TTC549 (cell line): ENCODE results near the gene OASL.

Experiments
- FAIRE-seq: peaks from 2 replicates; lab custom pipeline; 2012; peaks lifted over from hg19 to GRCh38; lab: Jason Lieb, UNC

OASL gene

DNA sequence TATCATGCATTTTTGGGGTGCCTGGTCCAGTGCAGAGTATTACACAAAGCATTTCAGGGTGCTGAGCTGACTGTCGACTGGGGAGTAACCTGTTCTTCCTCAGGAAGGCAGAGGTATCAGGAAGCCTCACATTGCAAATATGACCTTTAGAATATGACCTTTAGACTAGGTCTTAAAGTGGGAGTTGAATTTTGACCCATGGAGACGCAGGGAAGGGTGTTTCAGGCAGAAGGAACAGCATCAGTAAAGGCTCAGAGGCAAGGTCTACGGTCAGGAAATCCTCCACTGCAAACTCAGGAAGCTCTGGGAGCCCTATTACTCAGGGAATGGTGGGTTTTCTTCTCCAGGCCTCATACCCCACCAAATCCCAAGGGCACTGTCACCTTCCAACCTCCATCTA, 49.4 kb downstream of the OASL start:
- FAIRE-seq = no peak

DNA sequence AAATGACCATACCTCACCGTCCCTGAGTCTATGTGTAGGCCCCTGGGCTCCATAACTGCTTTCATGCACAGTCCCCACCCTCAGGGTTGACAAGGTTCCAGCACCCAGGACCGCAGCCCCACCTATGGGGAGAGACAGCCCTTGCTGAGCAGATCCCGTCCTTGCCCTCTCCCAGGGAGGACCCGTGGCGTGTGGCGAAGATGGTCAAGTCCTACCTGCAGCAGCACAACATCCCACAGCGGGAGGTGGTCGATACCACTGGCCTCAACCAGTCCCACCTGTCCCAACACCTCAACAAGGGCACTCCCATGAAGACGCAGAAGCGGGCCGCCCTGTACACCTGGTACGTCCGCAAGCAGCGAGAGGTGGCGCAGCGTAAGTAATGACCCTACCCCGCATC, 50.4 kb downstream of the OASL start:
- no peak for FAIRE-seq

DNA sequence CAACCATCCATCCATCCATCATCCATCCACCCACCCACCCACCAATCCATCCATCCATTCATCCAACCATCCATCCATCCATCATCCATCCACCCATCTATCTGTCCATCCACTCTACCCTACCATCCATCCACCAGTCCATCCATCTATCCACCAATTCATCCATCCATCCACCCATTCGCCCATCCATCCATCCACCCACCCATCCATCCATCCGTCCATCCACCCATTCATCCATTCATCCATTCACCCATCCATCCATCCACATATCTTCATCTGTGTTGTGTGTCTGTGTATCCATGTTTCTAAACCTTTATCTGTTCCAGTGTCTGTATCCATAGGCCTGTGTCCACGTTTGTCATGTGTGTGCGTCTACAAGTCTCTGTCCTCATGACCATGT, 50.8 kb downstream of the OASL start:
- no peak for FAIRE-seq

DNA sequence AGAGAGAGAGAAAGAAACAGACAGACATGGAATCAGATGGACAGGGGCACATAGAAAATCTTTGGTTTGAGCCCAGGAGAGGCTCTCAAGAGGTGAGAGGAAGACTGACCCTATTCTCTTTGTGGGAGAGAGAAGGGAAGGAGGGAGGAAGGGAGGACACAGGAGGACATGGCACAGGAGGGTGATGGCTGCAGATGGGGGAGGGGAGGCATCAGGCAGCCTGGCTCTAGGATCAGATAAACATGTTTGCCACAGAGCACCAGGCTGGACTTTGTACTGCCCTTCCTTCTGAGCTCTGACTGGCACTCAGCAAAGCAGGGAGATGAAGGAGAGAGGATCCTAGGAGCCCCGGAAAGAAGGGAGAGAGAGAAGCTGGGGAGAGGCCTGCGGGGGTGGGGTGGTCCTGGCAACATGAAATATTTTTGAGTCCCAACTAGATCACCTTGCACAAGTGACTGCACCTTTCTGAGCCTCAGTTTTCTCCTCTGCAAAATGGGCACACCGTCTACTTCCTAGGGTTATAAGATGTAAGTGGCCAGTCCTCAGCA, 54.6 kb downstream of the OASL start:
- no peak for FAIRE-seq

DNA sequence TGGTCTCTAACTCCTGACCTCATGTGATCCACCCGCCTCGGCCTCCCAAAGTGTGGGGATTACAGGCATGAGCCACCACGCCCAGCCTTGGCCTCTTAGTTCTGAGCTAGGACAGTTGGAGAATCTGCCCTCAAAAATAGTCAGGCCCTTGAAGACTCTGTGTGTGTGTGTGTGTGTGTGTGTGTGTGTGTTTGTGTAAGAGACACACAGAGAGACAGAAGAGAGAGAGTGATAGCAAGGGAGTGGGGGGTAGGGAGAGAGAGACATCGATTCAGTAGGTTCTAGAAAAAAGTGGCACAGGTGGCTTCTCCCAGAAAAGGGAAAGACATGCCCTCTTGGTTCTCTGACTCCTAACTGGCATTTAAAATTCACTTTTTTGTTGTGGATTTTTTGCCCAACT, 55.3 kb downstream of the OASL start:
- no peak for FAIRE-seq

DNA sequence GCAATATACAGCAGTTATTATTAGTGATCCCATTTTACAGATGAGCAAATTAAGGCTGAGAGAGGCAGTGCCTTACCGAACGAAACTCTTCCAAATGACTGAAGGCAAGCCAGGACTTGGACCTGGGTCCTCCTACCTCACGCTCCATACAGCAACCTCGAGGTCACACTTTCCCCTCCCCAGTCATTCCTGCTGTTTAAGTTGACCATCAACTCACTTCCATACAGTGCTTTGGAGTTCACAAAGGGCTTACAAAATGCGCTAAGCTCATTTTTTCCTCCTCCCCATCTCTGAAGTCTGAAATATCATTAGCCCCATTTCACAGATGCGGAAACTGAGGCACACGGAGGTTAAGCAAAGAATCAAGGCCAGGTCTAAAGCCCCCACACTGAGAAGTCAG, 56.4 kb downstream of the OASL start:
- no peak for FAIRE-seq

DNA sequence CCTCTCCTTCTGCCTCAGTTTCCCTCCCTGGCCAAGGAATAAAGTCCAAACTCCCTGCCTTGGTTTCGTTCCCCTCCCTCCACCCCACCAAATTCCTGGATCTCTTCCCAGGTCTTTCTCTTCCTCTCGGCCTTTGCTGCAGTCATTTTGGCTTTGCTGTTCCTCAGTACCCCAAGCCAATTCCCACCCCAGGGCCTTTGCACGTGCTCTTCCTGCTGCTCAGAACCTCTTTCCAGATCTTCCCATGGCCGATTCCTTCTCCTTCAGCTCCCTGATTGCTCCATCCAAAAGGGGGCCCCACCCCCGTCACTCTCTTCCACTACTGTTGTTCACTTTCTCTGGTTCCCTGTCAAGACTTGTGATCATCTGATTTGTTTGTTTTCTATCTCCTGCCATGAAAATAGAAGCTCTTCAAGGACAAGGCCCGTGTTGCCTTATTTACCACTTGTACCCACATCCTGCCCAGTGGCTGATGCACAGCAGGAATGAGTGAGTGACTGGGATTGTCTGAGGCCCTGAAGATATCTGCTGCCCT, 57.6 kb downstream of the OASL start:
- no peak for FAIRE-seq

DNA sequence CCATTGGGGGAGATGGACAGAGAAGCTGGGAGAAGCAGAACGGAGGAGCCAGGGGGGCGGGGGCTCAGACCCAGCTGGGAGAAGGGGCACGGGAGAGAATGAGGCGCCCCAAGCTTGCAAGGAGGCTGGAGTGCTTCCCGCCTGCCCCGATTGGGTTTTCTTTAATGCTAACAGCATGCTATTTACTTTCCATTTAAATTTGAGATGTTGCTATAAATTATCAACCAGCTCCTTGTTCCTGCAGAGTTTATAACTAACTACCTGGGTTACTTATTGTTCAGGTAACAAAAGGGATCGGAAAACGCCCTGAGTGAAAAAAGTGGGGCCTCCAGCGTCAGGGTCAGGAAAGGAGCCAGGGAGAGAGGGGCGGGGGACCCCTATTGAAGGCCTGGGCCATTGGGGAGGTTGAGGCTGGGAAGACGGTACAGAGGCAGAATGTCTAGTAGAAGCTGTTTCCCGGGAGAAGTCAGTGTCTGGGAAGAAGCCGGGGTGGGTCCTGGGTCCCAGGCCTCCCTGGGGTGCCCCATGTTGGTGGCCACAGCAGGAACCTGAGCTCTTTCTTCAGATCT, 58.2 kb downstream of the OASL start:
- no peak for FAIRE-seq

DNA sequence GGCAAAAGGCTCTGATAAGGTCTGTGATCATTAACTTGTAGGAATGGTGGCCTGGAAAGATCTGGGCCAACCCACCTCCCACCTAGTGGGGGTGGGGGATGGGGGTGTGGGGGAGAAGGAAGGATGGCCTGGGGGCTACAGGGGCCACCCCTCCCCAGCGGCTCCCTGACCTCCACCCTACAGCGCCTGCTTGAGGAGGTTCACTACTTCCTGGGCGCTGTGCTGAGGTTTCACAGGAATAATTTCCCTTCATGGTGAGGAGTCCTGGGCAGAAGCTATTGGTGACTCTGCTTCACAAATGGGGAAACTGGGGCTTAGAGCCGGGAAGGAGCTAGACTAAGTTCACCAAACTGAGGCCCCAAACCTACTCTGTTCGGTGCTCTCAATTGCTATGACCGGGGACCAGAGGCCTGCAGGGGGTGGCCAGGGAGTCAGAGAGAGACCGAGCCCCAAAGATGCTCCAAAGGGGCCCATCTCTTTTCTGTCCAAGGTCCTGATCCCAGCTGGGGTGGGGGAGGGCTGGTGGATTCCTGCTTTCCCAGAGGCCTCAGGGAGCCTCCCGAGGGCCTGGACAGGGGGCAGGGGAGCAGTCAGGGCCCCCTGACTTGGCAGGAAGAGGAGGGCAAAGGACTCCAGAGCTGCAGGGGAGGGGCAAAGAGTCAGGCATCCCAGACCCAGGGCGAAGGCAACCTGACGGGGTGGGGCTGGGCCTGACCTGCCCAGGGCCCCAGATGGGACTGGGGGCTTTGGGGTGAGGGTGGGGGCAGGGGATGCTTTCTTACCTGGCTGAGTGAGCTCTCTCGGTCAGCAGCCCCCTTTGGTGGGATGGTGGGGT, 59.0 kb downstream of the OASL start:
- FAIRE-seq = no peak

DNA sequence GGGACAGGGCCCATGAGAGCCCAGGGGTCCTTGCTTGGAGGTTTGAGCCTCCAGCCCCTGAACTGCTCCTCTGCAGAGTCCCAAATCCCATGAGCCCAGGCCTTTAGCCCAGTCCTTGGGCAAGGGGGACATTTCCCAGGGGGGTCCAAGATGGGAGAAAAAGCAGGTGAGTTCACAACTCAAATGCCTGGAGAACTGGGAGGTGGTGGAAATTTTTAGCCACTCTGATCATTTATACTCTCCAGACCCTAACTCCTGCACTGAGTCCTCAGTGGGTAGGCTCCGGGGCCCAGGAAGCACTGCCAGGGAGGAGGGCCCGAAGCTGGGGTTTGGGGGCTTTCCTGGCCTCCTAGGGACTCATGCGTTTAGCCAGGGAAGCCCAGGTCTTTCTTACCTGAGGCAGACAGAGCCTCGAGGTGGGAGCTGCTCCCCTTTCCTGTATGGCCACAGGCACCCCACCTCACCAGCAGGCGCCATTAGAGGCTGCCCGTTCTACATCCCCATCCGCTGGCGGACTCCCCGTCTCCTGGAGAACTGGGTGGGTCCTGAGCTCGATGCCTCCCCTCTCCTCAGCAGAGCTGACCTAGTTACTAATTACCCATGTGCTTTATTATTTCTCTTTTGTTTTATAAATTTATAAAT, 59.7 kb downstream of the OASL start:
- FAIRE-seq = no peak

DNA sequence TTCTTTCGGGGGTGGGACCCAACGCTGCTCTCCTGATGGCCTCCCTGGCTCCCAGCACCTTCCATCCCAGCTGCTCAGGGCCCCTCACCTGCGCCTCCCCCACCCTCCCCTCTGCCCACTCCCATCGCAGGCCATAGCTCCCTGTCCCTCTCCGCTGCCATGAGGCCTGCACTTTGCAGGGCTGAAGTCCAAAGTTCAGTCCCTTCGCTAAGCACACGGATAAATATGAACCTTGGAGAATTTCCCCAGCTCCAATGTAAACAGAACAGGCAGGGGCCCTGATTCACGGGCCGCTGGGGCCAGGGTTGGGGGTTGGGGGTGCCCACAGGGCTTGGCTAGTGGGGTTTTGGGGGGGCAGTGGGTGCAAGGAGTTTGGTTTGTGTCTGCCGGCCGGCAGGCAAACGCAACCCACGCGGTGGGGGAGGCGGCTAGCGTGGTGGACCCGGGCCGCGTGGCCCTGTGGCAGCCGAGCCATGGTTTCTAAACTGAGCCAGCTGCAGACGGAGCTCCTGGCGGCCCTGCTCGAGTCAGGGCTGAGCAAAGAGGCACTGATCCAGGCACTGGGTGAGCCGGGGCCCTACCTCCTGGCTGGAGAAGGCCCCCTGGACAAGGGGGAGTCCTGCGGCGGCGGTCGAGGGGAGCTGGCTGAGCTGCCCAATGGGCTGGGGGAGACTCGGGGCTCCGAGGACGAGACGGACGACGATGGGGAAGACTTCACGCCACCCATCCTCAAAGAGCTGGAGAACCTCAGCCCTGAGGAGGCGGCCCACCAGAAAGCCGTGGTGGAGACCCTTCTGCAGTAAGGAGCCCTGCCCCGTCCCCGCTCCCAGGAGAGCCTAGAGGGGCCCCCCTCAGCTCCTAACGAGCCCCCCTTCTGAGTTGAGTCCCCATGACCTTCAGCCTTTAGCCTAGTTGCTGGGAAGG, 60.5 kb downstream of the OASL start, which contains the start of gene HNF1A:
Gene HNF1A (plus strand): TSS at position 248 of the 924 bp plus-strand sequence. CDS start 226 bp downstream, at position 474.
- FAIRE-seq = no peak

DNA sequence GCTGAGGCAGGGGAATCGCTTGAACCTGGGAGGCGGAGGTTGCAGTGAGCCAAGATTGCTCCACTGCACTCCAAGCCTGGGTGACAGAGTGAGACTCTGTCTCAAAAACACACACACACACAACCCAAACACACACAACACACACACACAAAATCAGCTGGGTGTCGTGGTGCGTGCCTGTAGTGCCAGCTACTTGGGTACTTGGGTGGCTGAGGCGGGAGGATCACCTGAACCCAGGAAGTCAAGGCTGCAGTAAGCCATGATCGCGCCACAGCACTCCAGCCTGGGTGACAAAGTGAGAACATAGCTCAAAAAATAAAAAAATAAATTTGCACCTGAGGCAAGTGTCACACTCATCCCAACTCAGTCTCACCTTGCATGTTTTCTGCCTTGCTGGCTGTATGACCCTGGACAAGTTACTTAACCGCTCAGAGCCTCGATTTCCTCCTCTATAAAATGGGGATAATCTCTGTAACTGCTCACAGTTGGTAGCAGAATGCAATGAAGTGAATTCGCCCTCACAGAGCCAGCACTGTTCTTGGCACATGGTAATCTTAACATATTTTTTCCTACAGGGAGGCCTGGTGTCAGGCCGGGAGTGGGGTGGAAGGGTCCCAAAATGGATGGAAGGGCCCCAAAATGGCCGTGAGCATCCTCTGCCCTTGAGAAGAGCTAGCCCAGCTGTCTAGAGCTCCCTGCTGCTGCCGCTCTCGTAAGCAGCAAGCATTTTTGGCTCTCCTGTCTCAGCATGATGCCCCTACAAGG, 61.3 kb downstream of the OASL start:
- no peak for FAIRE-seq

DNA sequence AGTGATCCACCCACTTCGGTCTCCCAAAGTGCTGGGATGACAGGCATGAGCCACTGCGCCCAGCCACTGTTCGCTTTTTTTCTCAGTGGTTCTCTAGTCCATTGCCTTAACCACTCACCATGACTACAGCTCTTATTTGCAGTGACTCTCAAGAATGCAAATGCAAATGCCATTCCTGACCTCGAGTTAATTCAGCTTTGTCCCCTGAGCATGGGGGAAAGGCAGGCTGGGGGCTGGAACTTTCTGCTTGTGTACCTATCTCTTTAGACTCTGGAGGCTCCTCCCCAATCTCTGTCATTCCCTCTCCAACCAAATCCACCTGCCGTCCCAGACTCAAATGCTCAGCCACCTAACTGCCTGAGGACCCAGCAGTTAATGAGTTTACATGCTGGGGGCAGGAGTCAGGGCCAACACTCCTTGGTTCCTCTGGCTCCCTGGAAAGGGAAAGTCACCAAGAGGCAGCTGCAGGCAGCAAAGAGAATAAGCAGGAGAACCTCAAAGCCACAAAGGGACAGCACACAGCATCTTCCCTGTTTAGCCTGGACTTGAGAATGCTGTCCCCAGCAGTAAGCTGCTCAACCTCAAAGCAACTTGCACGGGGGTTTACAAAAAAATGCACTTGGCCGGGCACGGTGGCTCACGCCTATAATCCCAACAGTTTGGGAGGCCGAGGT, 66.0 kb downstream of the OASL start:
- no peak for FAIRE-seq

DNA sequence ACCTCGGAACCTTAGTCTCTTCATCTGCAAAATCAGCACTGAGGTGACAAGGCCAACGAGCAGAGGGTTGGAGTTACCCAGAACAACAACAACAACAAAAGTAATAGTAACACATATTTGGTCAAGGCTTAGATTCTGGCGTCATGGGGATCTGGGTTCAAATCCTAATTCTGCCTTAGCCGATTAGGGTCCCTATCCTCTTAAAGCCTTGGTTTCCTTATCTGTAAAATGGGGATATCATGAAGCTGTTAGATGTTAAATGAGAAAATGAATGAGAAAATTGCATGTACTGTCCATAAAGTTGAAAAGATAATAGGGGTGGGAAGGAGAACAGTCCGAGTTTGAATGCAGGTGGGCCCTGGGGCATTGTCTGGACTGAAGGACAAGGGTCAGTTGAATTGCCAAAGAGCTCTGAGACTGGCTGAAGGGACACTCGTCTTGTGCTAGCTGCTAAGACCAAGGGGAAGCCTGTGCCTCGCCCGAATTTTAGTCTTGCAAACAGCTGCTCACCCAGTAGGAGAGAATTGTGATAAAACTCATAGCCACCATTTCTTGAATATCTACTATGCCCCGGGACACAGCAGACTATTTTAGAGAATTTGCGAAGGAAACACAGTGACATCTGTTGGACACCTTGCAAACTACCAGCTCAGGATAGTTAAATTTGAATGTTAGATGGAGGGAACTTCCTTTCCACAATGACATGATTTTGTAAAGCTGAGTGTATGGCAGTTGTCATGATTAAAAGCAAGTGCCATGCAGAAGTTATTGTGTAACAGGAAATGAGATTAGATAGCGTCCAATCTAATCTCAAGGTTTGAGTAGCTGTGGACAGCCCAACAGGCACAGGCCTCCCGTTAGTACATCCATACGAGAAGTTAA, 67.5 kb downstream of the OASL start:
- FAIRE-seq = peak; percentile 92

DNA sequence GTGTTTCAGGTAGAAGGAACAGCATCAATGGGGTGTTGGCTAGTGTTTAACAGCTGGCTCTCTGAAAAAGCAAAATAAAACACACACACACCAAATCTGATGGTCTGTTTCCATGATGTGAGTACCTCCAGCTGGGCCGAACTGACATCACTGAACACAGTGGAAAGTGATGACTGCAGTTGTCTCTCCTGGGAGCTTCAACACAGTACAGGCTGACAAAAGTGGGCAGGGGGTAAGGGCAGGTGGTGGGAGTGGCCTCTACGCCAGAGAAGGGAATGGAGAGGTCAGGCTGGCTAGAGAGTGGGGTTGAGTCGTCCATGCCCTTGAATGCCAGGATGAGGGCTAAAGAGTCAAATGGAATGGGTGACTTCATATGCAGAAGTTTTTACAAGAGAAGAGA, 68.7 kb downstream of the OASL start:
- no peak for FAIRE-seq
